Panc1 (cell line): ENCODE results near the gene NUP210. TPM values are rescaled to one million over a fixed set of nuclear protein-coding genes. Genes with fewer than 3 reads are reported as not detected.

Experiments used
- ATAC-seq: fragments of 200-7000 bp; cut with Tn5 transposase; 2 replicates; pipeline ENCODE4 v1.9.1; 2020; ENCODE audit warnings: mild to moderate bottlenecking, moderate library complexity
- BruUV-seq: library from RNA; stranded (reverse); fragments of 400-500 nt; replicated peaks from 2 replicates; lab custom pipeline; 2021; lab: Mats Ljungman, UMichigan
- CTCF ChIA-PET: fragments of 300-600 bp; sonication (Branson Sonifier 250); formaldehyde crosslinking; loops from one replicate; lab custom pipeline; 2022; ENCODE audit warnings: antibody characterized with exemption; lab: Charles Lee
- POLR2A ChIA-PET: fragments of 300-600 bp; sonication (Branson Sonifier 250); formaldehyde crosslinking; loops from one replicate; lab custom pipeline; 2022; ENCODE audit warnings: antibody characterized with exemption; lab: Charles Lee
- DNase-seq: peaks from one replicate; pipeline ENCODE4 v3.0.0-alpha.2; 2010; ENCODE audit warnings: low read depth, low spot score
- H3K27ac ChIP-seq: 2 replicates; pipeline ENCODE4 v1.5.1; 2011; ENCODE audit warnings: mild to moderate bottlenecking, low read length, inconsistent platforms
- H3K27me3 ChIP-seq: fragments of 200-500 bp; sonication (Bioruptor generic); 2 replicates; pipeline ENCODE4 v1.6.0; 2014; ENCODE audit warnings: low read length, inconsistent platforms; ENCODE audit not compliant: control insufficient read depth, insufficient read depth
- H3K36me3 ChIP-seq: fragments of 200-500 bp; sonication (Bioruptor generic); 2 replicates; pipeline ENCODE4 v1.5.1; 2014; ENCODE audit warnings: inconsistent platforms, mild to moderate bottlenecking, low read length, moderate library complexity; ENCODE audit not compliant: control insufficient read depth, insufficient read depth
- H3K4me1 ChIP-seq: 2 replicates; pipeline ENCODE4 v1.5.1; 2011; ENCODE audit warnings: inconsistent platforms, mild to moderate bottlenecking, low read length, moderate library complexity; ENCODE audit not compliant: control insufficient read depth, insufficient read depth
- H3K4me3 ChIP-seq, 2 experiments: 2 replicates each; pipeline ENCODE4 v1.5.1; 2011 to 2012; ENCODE audit warnings: low read depth in 2 of 2, low read length in 2 of 2, mild to moderate bottlenecking in 2 of 2, inconsistent platforms in 1 of 2, moderate library complexity in 1 of 2
- H3K9me3 ChIP-seq: fragments of 200-500 bp; sonication (Bioruptor generic); 2 replicates; pipeline ENCODE4 v1.5.1; 2014; ENCODE audit warnings: low read depth, mild to moderate bottlenecking, inconsistent platforms, low read length, moderate library complexity; ENCODE audit not compliant: control insufficient read depth, insufficient read depth
- POLR2AphosphoS5 ChIP-seq: IDR thresholded peaks from 2 replicates; pipeline ENCODE4 v1.6.1; 2012; ENCODE audit warnings: mild to moderate bottlenecking, low read depth, low read length, moderate library complexity
- REST ChIP-seq, 2 experiments: IDR thresholded peaks; 2 replicates each; pipeline ENCODE4 v1.6.1; 2011 to 2012; ENCODE audit warnings: low read depth in 2 of 2, control low read depth in 1 of 2, low read length in 1 of 2, mild to moderate bottlenecking in 1 of 2, moderate library complexity in 1 of 2; ENCODE audit not compliant: insufficient read depth in 1 of 2
- SIN3A ChIP-seq: IDR thresholded peaks from 2 replicates; pipeline ENCODE4 v1.6.1; 2012; ENCODE audit warnings: low read depth, mild to moderate bottlenecking, low read length, moderate library complexity, borderline replicate concordance; ENCODE audit not compliant: insufficient read depth
- TCF7L2 ChIP-seq: IDR thresholded peaks from 2 replicates; pipeline ENCODE4 v1.6.1; 2011; ENCODE audit warnings: mild to moderate bottlenecking, low read depth, low read length, inconsistent platforms
- in situ Hi-C: cut with HindIII; loops from 2 replicates; pipeline ENCODE4 v1.10.0; 2016; ENCODE audit warnings: low sequenced_read_pairs, low pct_unique_long_range_greater_than_20kb
- intact Hi-C: fragments of 100-400 bp; cut with micrococcal nuclease; formaldehyde crosslinking; loops from one replicate; pipeline ENCODE4 v1.10.0; 2022; ENCODE audit not compliant: unreplicated experiment
- total RNA-seq: library from RNA; stranded (reverse); gene quantifications from one replicate; pipeline ENCODE4 v1.2.1, GENCODE V29; 2021; ENCODE audit not compliant: unreplicated experiment
- TF ChIP-seq, protein P1 (sequence below): fragments of 450-650 bp; IDR thresholded peaks from 2 replicates; pipeline ENCODE4 v1.5.1; 2017; ENCODE audit warnings: mild to moderate bottlenecking

NUP210 gene
- total RNA-seq, 1 experiment from 2014 or later: 36.8 TPM

GRCh38 chr3:13273604-13274105, 146.5 kb downstream of the NUP210 start:
- H3K36me3 ChIP-seq: no peaks in the 10 kb centered on the region
- in situ Hi-C loops: no loop called here
- no peak overlapping the region for H3K27ac ChIP-seq
- CTCF ChIA-PET: no interaction called here
- no peak for TF ChIP-seq POLR2AphosphoS5
- no peak for TF ChIP-seq TCF7L2
- no peak for TF ChIP-seq REST (IDR thresholded peaks at IDR 0.05; ENCODE audit: insufficient read depth in 1 of 2, low read depth in 2 of 2, low read length in 1 of 2)
- TF ChIP-seq, protein P1, sequence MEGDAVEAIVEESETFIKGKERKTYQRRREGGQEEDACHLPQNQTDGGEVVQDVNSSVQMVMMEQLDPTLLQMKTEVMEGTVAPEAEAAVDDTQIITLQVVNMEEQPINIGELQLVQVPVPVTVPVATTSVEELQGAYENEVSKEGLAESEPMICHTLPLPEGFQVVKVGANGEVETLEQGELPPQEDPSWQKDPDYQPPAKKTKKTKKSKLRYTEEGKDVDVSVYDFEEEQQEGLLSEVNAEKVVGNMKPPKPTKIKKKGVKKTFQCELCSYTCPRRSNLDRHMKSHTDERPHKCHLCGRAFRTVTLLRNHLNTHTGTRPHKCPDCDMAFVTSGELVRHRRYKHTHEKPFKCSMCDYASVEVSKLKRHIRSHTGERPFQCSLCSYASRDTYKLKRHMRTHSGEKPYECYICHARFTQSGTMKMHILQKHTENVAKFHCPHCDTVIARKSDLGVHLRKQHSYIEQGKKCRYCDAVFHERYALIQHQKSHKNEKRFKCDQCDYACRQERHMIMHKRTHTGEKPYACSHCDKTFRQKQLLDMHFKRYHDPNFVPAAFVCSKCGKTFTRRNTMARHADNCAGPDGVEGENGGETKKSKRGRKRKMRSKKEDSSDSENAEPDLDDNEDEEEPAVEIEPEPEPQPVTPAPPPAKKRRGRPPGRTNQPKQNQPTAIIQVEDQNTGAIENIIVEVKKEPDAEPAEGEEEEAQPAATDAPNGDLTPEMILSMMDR: no peak
- no peak for TF ChIP-seq SIN3A
- no TSS peak for BruUV-seq
- H3K4me1 ChIP-seq: peaks cover 8% of the 10 kb centered on the region; the same call in 1 of the 2 replicates
- POLR2A ChIA-PET: no interaction called here
- ATAC-seq (no peak), DNase-seq (no peak)
- intact Hi-C loops: no loop called here
- no peaks in the 10 kb centered on the region; the same call in 1 of the 2 replicates for H3K9me3 ChIP-seq
- H3K27me3 ChIP-seq: no peaks in the 10 kb centered on the region
- H3K4me3 ChIP-seq: no peak overlapping the region

GRCh38 chr3:13272831-13273603, 147.1 kb downstream of the NUP210 start:
- TF ChIP-seq TCF7L2 (no peak), REST (IDR thresholded peaks at IDR 0.05; ENCODE audit: insufficient read depth in 1 of 2, low read depth in 2 of 2, low read length in 1 of 2) (no peak), POLR2AphosphoS5 (no peak), SIN3A (no peak)
- TF ChIP-seq, protein P1: no peak
- H3K4me3 ChIP-seq: no peak overlapping the region
- in situ Hi-C loops (no loop called here), intact Hi-C loops (no loop called here)
- no peak for DNase-seq
- H3K4me1 ChIP-seq: peaks cover 5% of the 10 kb centered on the region; the same call in 1 of the 2 replicates
- H3K36me3 ChIP-seq: no peaks in the 10 kb centered on the region
- H3K27me3 ChIP-seq: no peaks in the 10 kb centered on the region
- POLR2A ChIA-PET: no interaction called here
- no peak for ATAC-seq
- H3K9me3 ChIP-seq: no peaks in the 10 kb centered on the region; the same call in 1 of the 2 replicates
- no peak overlapping the region for H3K27ac ChIP-seq
- BruUV-seq: no TSS peak
- CTCF ChIA-PET: no interaction called here
